Measurements from ENCODE around the gene SAMD8.

Gene SAMD8

DNA sequence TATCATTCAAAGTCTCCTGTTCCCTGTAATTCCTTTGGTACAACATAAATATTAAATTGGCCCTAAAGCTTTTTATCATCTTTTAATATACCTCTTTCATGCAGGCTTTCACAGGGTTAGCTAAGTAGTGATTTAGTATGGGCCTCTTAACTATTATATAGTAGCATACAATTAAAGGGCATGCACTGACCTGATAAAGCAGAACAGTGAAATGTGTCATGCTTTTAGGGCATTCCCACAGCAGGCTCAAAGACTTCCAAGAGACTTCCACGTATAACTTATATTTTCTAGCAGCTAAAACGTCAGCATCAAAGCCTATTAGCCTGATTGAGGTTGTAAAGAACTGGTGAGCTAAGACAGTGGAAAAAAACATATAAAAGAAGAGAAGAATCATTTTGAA is 35.3 kb downstream of the SAMD8 start:
- peaks cover 9% of the 10 kb centered on the region for H3K36me3 ChIP-seq (ENCODE audit: control insufficient read depth, insufficient read depth, low read length)
- H3K9me3 ChIP-seq (ENCODE audit: control insufficient read depth, insufficient read depth, low read depth, low read length): no peaks in the 10 kb centered on the region
- no peak overlapping the region for H3K27ac ChIP-seq (ENCODE audit: low read depth, low read length)
- no peak overlapping the region for H3K4me3 ChIP-seq (ENCODE audit: low read depth, low read length)
- no peaks in the 10 kb centered on the region for H3K4me1 ChIP-seq (ENCODE audit: control insufficient read depth, insufficient read depth, low read length)
- no peak overlapping the region for H3K9ac ChIP-seq (ENCODE audit: low read length)
- no peaks in the 10 kb centered on the region for H3K27me3 ChIP-seq (ENCODE audit: control insufficient read depth, insufficient read depth, low read length)

DNA sequence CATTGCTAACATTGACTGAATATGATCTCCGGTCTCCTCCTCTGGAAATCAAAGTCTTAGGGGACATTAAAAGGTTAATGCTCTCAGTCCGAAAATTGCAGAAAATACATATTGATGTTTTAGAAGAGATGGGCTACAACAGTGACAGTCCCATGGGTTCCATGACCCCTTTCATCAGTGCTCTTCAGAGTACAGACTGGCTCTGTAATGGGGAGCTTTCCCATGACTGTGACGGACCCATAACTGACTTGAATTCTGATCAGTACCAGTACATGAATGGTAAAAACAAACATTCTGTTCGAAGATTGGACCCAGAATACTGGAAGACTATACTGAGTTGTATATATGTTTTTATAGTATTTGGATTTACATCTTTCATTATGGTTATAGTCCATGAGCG is 39.2 kb downstream of the SAMD8 start:
- no peak overlapping the region for H3K4me3 ChIP-seq (ENCODE audit: low read depth, low read length)
- H3K9me3 ChIP-seq (ENCODE audit: control insufficient read depth, insufficient read depth, low read depth, low read length): no peaks in the 10 kb centered on the region
- no peaks in the 10 kb centered on the region for H3K27me3 ChIP-seq (ENCODE audit: control insufficient read depth, insufficient read depth, low read length)
- H3K4me1 ChIP-seq (ENCODE audit: control insufficient read depth, insufficient read depth, low read length): no peaks in the 10 kb centered on the region
- no peak overlapping the region for H3K27ac ChIP-seq (ENCODE audit: low read depth, low read length)
- no peak overlapping the region for H3K9ac ChIP-seq (ENCODE audit: low read length)
- H3K36me3 ChIP-seq (ENCODE audit: control insufficient read depth, insufficient read depth, low read length): peaks cover 14% of the 10 kb centered on the region

DNA sequence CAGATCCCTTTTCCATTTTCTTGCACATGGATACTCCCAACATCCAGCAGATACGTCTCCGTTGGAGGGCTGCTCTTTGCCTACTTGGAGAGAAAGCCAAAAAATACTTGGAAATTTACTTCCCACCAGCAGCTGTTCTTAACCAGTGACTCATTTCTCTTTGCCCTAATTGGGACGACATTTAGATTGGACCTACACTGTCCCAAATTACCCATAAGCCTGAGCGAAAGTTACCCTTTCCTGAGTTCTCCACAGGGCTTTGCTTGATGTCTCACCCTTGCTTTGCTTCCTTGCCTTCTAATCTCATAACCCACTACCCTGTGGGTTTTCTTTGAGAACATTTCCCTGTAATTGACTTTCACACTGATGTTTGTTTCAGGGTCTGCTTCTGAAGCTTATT is 48.1 kb downstream of the SAMD8 start:
- no peak overlapping the region for H3K9ac ChIP-seq (ENCODE audit: low read length)
- H3K9me3 ChIP-seq (ENCODE audit: control insufficient read depth, insufficient read depth, low read depth, low read length): no peaks in the 10 kb centered on the region
- H3K4me1 ChIP-seq (ENCODE audit: control insufficient read depth, insufficient read depth, low read length): no peaks in the 10 kb centered on the region
- no peak overlapping the region for H3K27ac ChIP-seq (ENCODE audit: low read depth, low read length)
- no peaks in the 10 kb centered on the region for H3K27me3 ChIP-seq (ENCODE audit: control insufficient read depth, insufficient read depth, low read length)
- peaks cover 7% of the 10 kb centered on the region for H3K36me3 ChIP-seq (ENCODE audit: control insufficient read depth, insufficient read depth, low read length)
- no peak overlapping the region for H3K4me3 ChIP-seq (ENCODE audit: low read depth, low read length)

DNA sequence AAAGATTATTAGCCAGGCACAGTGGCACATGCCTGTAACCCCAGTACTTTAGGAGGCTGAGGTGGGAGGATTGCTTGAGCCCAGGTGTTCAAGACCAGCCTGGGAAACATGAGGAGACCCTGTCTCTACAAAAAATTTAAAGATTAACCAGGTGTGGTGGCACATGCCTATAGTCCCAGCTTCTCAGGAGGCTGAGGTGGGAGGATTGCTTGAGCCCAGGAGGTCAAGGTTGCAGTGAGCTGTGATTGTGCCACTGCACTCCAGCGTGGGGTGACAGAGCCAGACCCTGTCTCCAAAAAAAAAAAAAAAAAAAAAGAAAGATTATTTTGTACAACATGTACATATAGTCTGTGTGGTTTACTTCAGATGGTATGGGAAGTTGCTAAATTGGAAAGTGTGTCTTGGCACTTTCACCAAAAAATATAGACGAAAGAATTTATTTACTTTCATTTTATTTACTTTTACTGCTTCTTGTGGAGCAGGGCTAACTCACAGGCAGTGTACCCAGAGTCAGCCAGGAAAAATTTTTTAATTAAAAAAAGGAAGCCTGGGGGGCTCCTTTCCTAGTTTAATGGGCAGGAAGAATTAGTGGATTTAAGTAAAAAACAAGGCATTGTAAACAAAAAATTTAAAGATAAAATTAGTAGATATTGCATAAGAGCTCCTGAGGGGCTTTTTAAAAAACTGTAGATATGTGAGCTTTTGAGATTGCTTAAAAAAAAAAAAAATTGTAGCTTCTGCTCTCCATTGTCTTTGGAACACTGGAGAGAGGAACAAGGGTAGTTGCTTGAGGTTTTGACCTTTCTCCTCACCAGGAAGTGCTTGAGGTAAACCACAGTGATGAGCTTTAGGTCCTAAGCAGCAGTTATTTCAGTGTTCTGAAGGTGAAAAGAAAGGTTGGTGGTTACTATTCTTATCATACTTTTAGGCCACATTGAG is 54.5 kb downstream of the SAMD8 start:
- peaks cover 3% of the 10 kb centered on the region; the same call in 1 of the 2 replicates for H3K4me1 ChIP-seq (ENCODE audit: control insufficient read depth, insufficient read depth, low read length)
- H3K4me3 ChIP-seq (ENCODE audit: low read depth, low read length): no peak overlapping the region

DNA sequence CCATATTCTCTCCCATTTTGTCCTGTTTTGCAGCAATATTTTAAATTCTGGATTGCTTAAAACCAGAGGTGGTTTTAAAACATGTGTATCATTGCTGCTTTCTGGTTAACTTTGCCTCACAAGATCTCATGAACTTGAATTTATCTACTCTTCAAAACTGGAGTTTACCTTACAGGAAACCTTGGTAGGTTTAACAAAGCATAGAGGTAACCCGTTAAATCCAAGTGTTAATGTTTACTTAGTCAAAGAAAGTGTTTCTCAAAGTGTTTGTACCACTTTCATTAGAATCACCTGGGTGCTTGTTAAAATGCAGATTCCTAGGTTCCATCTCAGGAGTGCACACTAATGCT is 55.1 kb downstream of the SAMD8 start:
- no peak overlapping the region for H3K4me3 ChIP-seq (ENCODE audit: low read depth, low read length)
- H3K27ac ChIP-seq (ENCODE audit: low read depth, low read length): no peak overlapping the region
- H3K9ac ChIP-seq (ENCODE audit: low read length): no peak overlapping the region

More for the DNA sequence above, 54.5 kb downstream of the SAMD8 start:
- H3K27me3 ChIP-seq (ENCODE audit: control insufficient read depth, insufficient read depth, low read length): no peaks in the 10 kb centered on the region
- H3K9me3 ChIP-seq (ENCODE audit: control insufficient read depth, insufficient read depth, low read depth, low read length): no peaks in the 10 kb centered on the region
- H3K9ac ChIP-seq (ENCODE audit: low read length): no peak overlapping the region
- no peak overlapping the region for H3K27ac ChIP-seq (ENCODE audit: low read depth, low read length)
- H3K36me3 ChIP-seq (ENCODE audit: control insufficient read depth, insufficient read depth, low read length): peaks cover 6% of the 10 kb centered on the region

DNA sequence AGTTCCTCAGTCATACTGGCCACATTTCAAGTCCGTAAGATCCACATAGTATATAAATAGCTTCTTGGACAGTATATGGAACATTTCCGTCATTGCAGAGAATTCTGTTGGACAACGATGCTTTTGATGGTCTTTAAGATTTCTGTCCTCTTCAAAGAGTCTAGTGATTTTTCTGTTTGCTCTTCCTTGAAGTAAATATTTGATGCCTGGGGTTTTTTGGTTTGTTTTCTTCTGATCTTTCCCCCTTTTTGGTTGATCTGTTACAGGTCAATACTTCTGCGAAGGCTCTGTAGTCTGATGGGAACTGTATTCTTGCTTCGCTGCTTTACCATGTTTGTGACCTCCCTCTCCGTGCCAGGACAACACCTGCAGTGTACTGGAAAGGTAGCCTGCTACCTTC is 56.8 kb downstream of the SAMD8 start:
- Histone ChIP-seq H3K9me3 (ENCODE audit: control insufficient read depth, insufficient read depth, low read depth, low read length) (no peaks in the 10 kb centered on the region), H3K4me1 (ENCODE audit: control insufficient read depth, insufficient read depth, low read length) (peaks cover 3% of the 10 kb centered on the region; the same call in 1 of the 2 replicates), H3K27me3 (ENCODE audit: control insufficient read depth, insufficient read depth, low read length) (no peaks in the 10 kb centered on the region), H3K4me3 (ENCODE audit: low read depth, low read length) (no peak overlapping the region), H3K9ac (ENCODE audit: low read length) (no peak overlapping the region), H3K27ac (ENCODE audit: low read depth, low read length) (no peak overlapping the region), H3K36me3 (ENCODE audit: control insufficient read depth, insufficient read depth, low read length) (peaks cover 6% of the 10 kb centered on the region)

More for the DNA sequence above, 55.1 kb downstream of the SAMD8 start:
- H3K27me3 ChIP-seq (ENCODE audit: control insufficient read depth, insufficient read depth, low read length): no peaks in the 10 kb centered on the region
- no peaks in the 10 kb centered on the region for H3K9me3 ChIP-seq (ENCODE audit: control insufficient read depth, insufficient read depth, low read depth, low read length)
- H3K4me1 ChIP-seq (ENCODE audit: control insufficient read depth, insufficient read depth, low read length): peaks cover 3% of the 10 kb centered on the region; the same call in 1 of the 2 replicates
- peaks cover 6% of the 10 kb centered on the region for H3K36me3 ChIP-seq (ENCODE audit: control insufficient read depth, insufficient read depth, low read length)

DNA sequence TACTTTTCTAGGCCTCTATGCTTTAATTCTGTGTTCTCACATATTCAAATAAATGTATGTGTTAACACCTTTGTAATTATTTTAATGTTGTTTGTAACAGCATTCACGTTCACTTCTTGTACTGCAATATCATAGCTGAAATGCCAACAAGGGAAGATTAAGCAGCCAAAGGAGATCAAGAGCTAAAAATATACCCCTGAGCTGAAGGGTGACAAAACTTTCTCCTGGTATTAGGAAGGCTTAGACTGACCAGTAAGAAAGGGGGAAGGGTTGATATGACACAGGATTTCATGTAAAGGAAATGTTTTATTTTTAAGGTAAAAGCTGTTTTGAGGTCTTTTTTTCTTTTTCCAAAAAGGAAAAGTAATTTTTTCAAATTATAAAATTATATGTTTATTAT is 58.8 kb downstream of the SAMD8 start:
- H3K9ac ChIP-seq (ENCODE audit: low read length): no peak overlapping the region
- no peak overlapping the region for H3K4me3 ChIP-seq (ENCODE audit: low read depth, low read length)
- peaks cover 6% of the 10 kb centered on the region for H3K36me3 ChIP-seq (ENCODE audit: control insufficient read depth, insufficient read depth, low read length)
- H3K9me3 ChIP-seq (ENCODE audit: control insufficient read depth, insufficient read depth, low read depth, low read length): no peaks in the 10 kb centered on the region
- H3K27ac ChIP-seq (ENCODE audit: low read depth, low read length): no peak overlapping the region
- peaks cover 3% of the 10 kb centered on the region; the same call in 1 of the 2 replicates for H3K4me1 ChIP-seq (ENCODE audit: control insufficient read depth, insufficient read depth, low read length)
- H3K27me3 ChIP-seq (ENCODE audit: control insufficient read depth, insufficient read depth, low read length): no peaks in the 10 kb centered on the region

DNA sequence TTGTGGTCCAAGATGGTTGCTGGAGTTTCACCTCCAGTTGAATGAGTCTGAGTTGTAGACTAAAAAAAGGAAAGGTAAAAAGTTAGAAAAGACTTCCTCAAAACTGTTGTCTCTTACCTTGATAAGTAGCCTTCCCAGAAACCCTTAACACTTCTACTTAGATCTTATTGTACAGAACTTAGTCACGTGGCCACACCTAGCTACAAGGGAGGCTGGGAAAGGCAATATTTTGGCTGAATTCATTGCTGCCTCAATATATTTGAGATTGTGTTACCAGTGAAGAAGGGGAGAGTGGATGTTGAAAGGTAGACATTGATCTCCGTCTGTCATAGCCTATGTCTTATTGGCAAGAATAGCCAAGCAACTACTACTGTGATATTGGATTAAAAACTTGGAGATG is 63.6 kb downstream of the SAMD8 start:
- H3K9ac ChIP-seq (ENCODE audit: low read length): no peak overlapping the region
- no peaks in the 10 kb centered on the region for H3K4me1 ChIP-seq (ENCODE audit: control insufficient read depth, insufficient read depth, low read length)
- no peak overlapping the region for H3K27ac ChIP-seq (ENCODE audit: low read depth, low read length)
- no peak overlapping the region for H3K4me3 ChIP-seq (ENCODE audit: low read depth, low read length)
- no peaks in the 10 kb centered on the region for H3K9me3 ChIP-seq (ENCODE audit: control insufficient read depth, insufficient read depth, low read depth, low read length)
- H3K36me3 ChIP-seq (ENCODE audit: control insufficient read depth, insufficient read depth, low read length): peaks cover 16% of the 10 kb centered on the region
- H3K27me3 ChIP-seq (ENCODE audit: control insufficient read depth, insufficient read depth, low read length): no peaks in the 10 kb centered on the region

DNA sequence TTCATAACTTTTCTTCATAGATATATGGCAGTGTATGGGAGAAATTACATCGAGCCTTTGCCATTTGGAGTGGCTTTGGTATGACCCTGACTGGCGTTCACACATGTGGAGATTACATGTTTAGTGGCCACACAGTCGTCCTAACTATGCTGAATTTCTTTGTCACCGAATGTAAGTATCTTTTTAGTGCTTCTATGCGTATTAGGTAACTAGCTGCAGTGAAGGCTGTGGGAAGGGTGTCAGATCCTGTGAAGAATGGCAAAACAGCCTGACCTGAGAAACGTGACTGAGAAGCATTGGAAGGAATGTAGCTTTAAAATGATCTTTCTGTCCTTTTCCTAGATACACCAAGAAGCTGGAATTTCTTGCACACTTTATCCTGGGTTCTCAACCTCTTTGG is 64.6 kb downstream of the SAMD8 start:
- no peaks in the 10 kb centered on the region for H3K9me3 ChIP-seq (ENCODE audit: control insufficient read depth, insufficient read depth, low read depth, low read length)

DNA sequence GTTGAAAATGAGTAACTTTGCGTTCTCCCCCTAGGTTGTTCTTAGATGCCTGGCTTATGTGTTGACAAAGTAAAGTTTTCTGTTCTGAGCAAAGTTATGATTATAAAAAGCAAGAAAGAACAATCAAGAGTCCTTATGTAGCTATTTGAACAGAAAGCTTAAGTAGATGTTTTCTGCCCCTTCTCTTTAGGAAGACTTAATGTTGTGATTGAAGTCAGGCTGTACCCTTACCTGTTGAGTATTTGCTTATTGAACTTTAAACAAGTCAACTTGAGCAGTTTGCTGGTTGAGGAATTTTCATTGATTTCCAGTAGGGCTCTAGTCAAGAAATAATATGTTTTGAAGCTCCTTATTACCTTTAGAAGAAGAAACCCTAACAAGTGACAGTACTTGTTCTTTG is 65.3 kb downstream of the SAMD8 start:
- Histone ChIP-seq H3K27ac (ENCODE audit: low read depth, low read length) (no peak overlapping the region), H3K27me3 (ENCODE audit: control insufficient read depth, insufficient read depth, low read length) (no peaks in the 10 kb centered on the region), H3K9me3 (ENCODE audit: control insufficient read depth, insufficient read depth, low read depth, low read length) (no peaks in the 10 kb centered on the region), H3K9ac (ENCODE audit: low read length) (no peak overlapping the region), H3K36me3 (ENCODE audit: control insufficient read depth, insufficient read depth, low read length) (peaks cover 16% of the 10 kb centered on the region), H3K4me3 (ENCODE audit: low read depth, low read length) (no peak overlapping the region), H3K4me1 (ENCODE audit: control insufficient read depth, insufficient read depth, low read length) (no peaks in the 10 kb centered on the region)

More for the DNA sequence above, 64.6 kb downstream of the SAMD8 start:
- Histone ChIP-seq H3K4me3 (ENCODE audit: low read depth, low read length) (no peak overlapping the region), H3K36me3 (ENCODE audit: control insufficient read depth, insufficient read depth, low read length) (peaks cover 16% of the 10 kb centered on the region), H3K27ac (ENCODE audit: low read depth, low read length) (no peak overlapping the region), H3K27me3 (ENCODE audit: control insufficient read depth, insufficient read depth, low read length) (no peaks in the 10 kb centered on the region), H3K4me1 (ENCODE audit: control insufficient read depth, insufficient read depth, low read length) (no peaks in the 10 kb centered on the region), H3K9ac (ENCODE audit: low read length) (no peak overlapping the region)

DNA sequence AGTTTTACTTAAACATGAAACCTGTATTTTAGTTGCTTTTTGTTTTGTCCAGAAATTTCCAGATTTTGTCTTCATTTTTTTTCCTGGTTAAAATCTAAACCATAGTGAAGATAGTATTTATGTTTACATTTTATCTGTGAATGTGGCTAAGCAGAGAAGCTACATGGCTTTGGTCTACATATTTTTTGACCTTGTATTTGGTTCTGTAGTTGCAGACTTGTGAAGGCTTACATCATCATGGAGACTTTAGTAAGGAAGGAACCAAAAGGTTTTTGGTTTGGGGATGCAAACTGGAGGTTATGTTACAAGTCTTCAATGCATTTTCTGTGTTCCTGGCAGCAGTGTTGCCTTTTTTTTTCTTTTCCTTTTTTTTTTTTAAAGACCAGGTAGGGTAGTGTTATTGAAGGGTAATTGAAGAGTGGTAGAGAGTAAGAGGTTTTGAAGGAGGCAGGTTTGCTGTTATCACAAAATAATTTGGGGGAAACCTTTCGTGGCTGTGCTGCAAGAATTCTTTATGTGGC is 68.3 kb downstream of the SAMD8 start:
- Histone ChIP-seq H3K9me3 (ENCODE audit: control insufficient read depth, insufficient read depth, low read depth, low read length) (no peaks in the 10 kb centered on the region), H3K4me1 (ENCODE audit: control insufficient read depth, insufficient read depth, low read length) (no peaks in the 10 kb centered on the region), H3K9ac (ENCODE audit: low read length) (no peak overlapping the region), H3K4me3 (ENCODE audit: low read depth, low read length) (no peak overlapping the region), H3K27me3 (ENCODE audit: control insufficient read depth, insufficient read depth, low read length) (no peaks in the 10 kb centered on the region), H3K27ac (ENCODE audit: low read depth, low read length) (no peak overlapping the region), H3K36me3 (ENCODE audit: control insufficient read depth, insufficient read depth, low read length) (peaks cover 19% of the 10 kb centered on the region)
